Large intestine (tissue), 3 donors: ENCODE results near the gene RNF17. TPM values are rescaled to one million over a fixed set of nuclear protein-coding genes. Genes with fewer than 3 reads are reported as not detected.

Experiments used
- DNase-seq, 2 donors: peaks; one replicate each; pipeline versions ENCODE4 v3.0.0 to v3.0.0-alpha.2; 2013
- H3K27ac ChIP-seq: one replicate; pipeline ENCODE4 v1.5.1; 2013; ENCODE audit warnings: low read length
- H3K27me3 ChIP-seq: 2 replicates; pipeline ENCODE4 v1.6.1; 2013; ENCODE audit warnings: low read length; ENCODE audit not compliant: control insufficient read depth, insufficient read depth
- H3K36me3 ChIP-seq: 2 replicates; pipeline ENCODE4 v1.6.1; 2013; ENCODE audit warnings: low read length; ENCODE audit not compliant: control insufficient read depth, insufficient read depth
- H3K4me1 ChIP-seq: one replicate; pipeline ENCODE4 v1.6.1; 2013; ENCODE audit warnings: low read length; ENCODE audit not compliant: control insufficient read depth, insufficient read depth
- H3K4me3 ChIP-seq: one replicate; pipeline ENCODE4 v1.5.1; 2013; ENCODE audit warnings: low read length
- H3K9me3 ChIP-seq: one replicate; pipeline ENCODE4 v1.6.1; 2013; ENCODE audit warnings: mild to moderate bottlenecking, low read depth, low read length, moderate library complexity; ENCODE audit not compliant: control insufficient read depth
- WGBS: methylation state at CpG from one replicate; pipeline ENCODE4 v1.1.5; 2013; ENCODE audit warnings: low lambda C conversion rate; ENCODE audit not compliant: insufficient coverage; 5-methylcytosine and 5-hydroxymethylcytosine counted together
- polyA plus RNA-seq: library from polyadenylated mRNA; unstranded; fragments of 120-200 nt; gene quantifications from one replicate; pipeline ENCODE4 v1.2.1, GENCODE V29; 2013

RNF17 gene
- polyA plus RNA-seq, 1 donor: not detected

DNA sequence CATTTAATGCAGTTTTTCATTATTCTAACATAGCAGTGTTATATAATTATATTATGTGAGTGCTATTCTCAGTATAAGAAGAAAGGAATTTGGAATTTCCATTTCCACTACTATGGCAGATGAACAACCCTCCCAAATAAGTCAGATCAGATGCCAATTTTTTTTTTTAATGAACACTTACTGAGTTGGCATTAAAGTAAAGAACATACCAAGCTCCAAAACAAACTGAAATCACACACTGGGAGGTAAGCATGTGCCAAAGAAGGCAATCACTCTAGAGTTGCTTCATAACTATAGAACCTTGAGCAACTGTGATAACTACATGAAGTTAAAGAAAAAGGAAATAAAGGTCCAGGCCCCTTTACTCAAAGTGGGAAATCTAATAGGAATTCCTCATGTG, 90.3 kb downstream of the RNF17 start:
- Histone ChIP-seq H3K27me3 (no peaks in the 10 kb centered on the region), H3K9me3 (no peaks in the 10 kb centered on the region), H3K27ac (no peak overlapping the region), H3K36me3 (no peaks in the 10 kb centered on the region), H3K4me1 (no peaks in the 10 kb centered on the region), H3K4me3 (no peak overlapping the region)
- no peak for DNase-seq

- Histone ChIP-seq H3K27me3 (no peaks in the 10 kb centered on the region), H3K36me3 (no peaks in the 10 kb centered on the region), H3K27ac (no peak overlapping the region), H3K4me1 (no peaks in the 10 kb centered on the region), H3K9me3 (no peaks in the 10 kb centered on the region), H3K4me3 (no peak overlapping the region)
- no peak for DNase-seq
- WGBS: 95% methylated on average over 2 of the region's 5 CpGs
Measured at GRCh38 chr13:24858953-24859352, 95.0 kb downstream of the RNF17 start.

- H3K4me1 ChIP-seq: no peaks in the 10 kb centered on the region
- no peak overlapping the region for H3K4me3 ChIP-seq
- no peak for DNase-seq
- H3K36me3 ChIP-seq: no peaks in the 10 kb centered on the region
- no CpG with 5 or more reads among the region's 4 CpGs for WGBS
- no peak overlapping the region for H3K27ac ChIP-seq
- H3K9me3 ChIP-seq: no peaks in the 10 kb centered on the region
- H3K27me3 ChIP-seq: no peaks in the 10 kb centered on the region
Measured at GRCh38 chr13:24860770-24861169, 96.8 kb downstream of the RNF17 start.

- Histone ChIP-seq H3K4me1 (no peaks in the 10 kb centered on the region), H3K27me3 (no peaks in the 10 kb centered on the region), H3K36me3 (no peaks in the 10 kb centered on the region), H3K27ac (no peak overlapping the region), H3K4me3 (no peak overlapping the region), H3K9me3 (no peaks in the 10 kb centered on the region)
- no peak for DNase-seq
- WGBS: no CpG with 5 or more reads among the region's 8 CpGs
Measured at GRCh38 chr13:24861617-24862362, 97.8 kb downstream of the RNF17 start.

GRCh38 chr13:24863748-24864540, 100.0 kb downstream of the RNF17 start:
- no peak for DNase-seq
- WGBS: 38% methylated on average over 4 of the region's 9 CpGs
- Histone ChIP-seq H3K4me3 (no peak overlapping the region), H3K27me3 (no peaks in the 10 kb centered on the region), H3K9me3 (no peaks in the 10 kb centered on the region), H3K27ac (no peak overlapping the region), H3K36me3 (no peaks in the 10 kb centered on the region), H3K4me1 (no peaks in the 10 kb centered on the region)

DNA sequence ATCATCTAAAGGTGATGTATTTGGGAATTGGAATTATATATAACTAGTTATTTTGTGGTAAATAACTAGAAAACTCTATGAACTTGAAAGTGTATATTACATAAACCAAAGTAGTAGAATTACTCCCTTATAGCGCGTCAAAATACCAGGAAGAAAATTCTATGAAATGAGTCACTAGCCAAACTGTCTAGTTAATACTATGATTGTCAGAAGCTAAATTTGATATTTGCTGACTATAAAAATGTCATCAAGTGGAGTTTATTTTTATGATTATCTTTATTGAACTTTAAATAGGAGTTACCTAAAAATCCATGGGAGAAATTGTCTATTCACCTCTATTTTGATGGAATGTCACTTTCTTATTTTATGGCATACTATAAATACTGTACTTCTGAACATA, 100.6 kb downstream of the RNF17 start:
- no peak overlapping the region for H3K27ac ChIP-seq

GRCh38 chr13:24865163-24865953, 101.4 kb downstream of the RNF17 start:
- DNase-seq: no peak
- H3K4me3 ChIP-seq: no peak overlapping the region
- H3K27me3 ChIP-seq: no peaks in the 10 kb centered on the region
- no peak overlapping the region for H3K27ac ChIP-seq
- no peaks in the 10 kb centered on the region for H3K9me3 ChIP-seq
- H3K36me3 ChIP-seq: no peaks in the 10 kb centered on the region
- H3K4me1 ChIP-seq: no peaks in the 10 kb centered on the region
- WGBS: 43% methylated on average over 1 of the region's 5 CpGs

More for the DNA sequence above, 100.6 kb downstream of the RNF17 start:
- no peaks in the 10 kb centered on the region for H3K4me1 ChIP-seq
- H3K27me3 ChIP-seq: no peaks in the 10 kb centered on the region
- no peak overlapping the region for H3K4me3 ChIP-seq
- H3K9me3 ChIP-seq: no peaks in the 10 kb centered on the region
- WGBS: 100% methylated on average over 2 of the region's 2 CpGs
- H3K36me3 ChIP-seq: no peaks in the 10 kb centered on the region
- no peak for DNase-seq

DNA sequence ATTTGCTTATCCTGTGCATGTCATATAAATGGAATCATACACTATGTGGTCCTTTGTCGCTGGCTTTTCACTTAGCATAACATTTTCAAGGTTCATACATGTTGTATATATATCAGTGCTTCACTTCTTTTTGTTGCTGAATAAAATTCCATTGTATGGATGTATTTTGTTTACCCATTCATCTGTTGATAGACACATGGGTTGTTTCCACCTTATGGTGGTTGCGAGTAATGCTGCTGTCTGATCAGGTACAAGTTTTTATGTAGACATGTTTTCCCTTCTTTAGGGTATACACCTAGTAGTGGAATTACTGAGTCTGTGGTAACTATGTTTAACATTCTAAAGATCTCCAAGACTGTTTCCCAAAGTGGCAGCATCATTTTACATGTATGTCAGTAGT, 102.5 kb downstream of the RNF17 start:
- no peak for DNase-seq
- Histone ChIP-seq H3K9me3 (no peaks in the 10 kb centered on the region), H3K27ac (no peak overlapping the region), H3K27me3 (no peaks in the 10 kb centered on the region), H3K36me3 (no peaks in the 10 kb centered on the region), H3K4me1 (no peaks in the 10 kb centered on the region), H3K4me3 (no peak overlapping the region)
- 100% methylated on average over 1 of the region's 2 CpGs for WGBS

DNA sequence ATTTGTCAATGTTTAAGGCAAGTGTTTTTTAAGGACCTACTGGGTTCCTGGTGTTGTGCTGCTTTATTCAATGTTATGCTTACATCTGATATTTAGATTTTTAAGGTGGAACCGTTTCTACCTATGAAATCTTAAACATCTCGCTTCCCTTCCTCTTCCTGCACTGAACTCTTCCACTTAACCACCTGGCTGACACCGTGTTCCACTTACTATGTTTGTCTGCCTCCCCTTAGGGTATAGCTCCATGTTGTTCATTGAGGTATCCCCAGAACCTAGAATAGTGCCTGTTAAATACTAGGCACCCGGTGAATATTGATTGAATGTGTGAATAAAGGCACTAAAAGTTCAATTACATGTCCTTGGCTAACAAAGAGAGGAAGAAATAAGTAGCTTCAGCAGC, 104.9 kb downstream of the RNF17 start:
- H3K27ac ChIP-seq: no peak overlapping the region
- WGBS: 88% methylated on average over 2 of the region's 4 CpGs
- no peak for DNase-seq

DNA sequence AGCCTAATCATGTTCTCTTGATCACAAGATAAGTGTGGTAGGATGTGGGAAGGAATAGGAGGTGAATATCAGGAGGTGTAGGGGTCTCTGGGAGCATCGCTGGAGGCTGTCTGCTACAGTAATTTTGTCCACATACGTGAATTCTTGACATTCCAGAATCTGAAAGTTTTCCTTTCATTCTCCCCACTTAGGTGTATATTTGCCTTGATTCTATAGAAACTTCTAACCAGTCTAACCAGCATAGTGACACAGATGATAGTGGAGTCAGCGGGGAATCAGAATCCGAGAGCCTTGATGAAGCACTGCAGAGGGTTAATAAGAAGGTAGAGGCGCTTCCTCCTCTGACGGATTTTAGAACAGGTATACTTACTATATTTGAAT, 106.4 kb downstream of the RNF17 start:
- DNase-seq: no peak
- Histone ChIP-seq H3K27me3 (no peaks in the 10 kb centered on the region), H3K4me3 (no peak overlapping the region), H3K4me1 (no peaks in the 10 kb centered on the region), H3K27ac (no peak overlapping the region), H3K9me3 (no peaks in the 10 kb centered on the region), H3K36me3 (no peaks in the 10 kb centered on the region)
- WGBS: 66% methylated on average over 4 of the region's 6 CpGs

More for the DNA sequence above, 104.9 kb downstream of the RNF17 start:
- Histone ChIP-seq H3K4me1 (no peaks in the 10 kb centered on the region), H3K9me3 (no peaks in the 10 kb centered on the region), H3K36me3 (no peaks in the 10 kb centered on the region), H3K27me3 (no peaks in the 10 kb centered on the region), H3K4me3 (no peak overlapping the region)
